ENCODE results near the gene FAAH. TPM values are rescaled to one million over a fixed set of nuclear protein-coding genes. Genes with fewer than 3 reads are reported as not detected.

FAAH gene
- total RNA-seq, 1 donor from 2014 or later = 9.8 TPM

DNA sequence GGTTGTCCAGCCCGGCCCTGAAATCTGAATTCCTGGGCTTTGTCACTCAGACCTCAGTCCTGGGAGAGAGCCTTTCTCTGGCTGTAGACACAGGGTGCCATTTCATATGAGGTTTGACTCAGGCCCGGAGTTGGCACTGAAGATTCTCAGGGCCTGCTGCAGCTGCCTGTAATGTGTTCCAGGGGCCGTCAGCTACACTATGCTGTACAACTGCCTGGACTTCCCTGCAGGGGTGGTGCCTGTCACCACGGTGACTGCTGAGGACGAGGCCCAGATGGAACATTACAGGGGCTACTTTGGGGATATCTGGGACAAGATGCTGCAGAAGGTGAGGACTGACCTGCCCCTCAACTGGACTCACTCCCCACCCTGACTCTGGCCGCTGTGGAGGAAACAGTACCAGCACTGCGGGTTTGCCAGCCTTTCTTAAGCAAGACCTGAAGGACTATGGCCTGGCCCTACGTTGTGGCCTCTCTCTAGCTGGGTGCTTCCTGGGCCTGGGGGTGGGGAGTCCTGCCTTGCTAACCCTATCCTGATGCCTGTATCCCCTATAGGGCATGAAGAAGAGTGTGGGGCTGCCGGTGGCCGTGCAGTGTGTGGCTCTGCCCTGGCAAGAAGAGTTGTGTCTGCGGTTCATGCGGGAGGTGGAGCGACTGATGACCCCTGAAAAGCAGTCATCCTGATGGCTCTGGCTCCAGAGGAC, 18.9 kb downstream of the FAAH start:
- DNase-seq = no peak
- intact Hi-C loops (cut with micrococcal nuclease) = no loop called here
- ATAC-seq = peak; percentile 57

DNA sequence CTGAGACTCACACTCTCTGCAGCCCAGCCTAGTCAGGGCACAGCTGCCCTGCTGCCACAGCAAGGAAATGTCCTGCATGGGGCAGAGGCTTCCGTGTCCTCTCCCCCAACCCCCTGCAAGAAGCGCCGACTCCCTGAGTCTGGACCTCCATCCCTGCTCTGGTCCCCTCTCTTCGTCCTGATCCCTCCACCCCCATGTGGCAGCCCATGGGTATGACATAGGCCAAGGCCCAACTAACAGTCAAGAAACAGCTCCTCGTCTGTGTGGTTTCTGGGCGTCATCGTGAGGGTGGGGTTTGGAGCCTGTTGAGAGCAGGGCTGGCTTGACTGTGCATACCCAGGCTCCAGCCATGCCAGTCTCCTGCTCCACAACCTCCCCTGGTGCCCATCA, 19.5 kb downstream of the FAAH start:
- DNase-seq = no peak
- no peak for ATAC-seq
- intact Hi-C loops (cut with micrococcal nuclease) = no loop called here

DNA sequence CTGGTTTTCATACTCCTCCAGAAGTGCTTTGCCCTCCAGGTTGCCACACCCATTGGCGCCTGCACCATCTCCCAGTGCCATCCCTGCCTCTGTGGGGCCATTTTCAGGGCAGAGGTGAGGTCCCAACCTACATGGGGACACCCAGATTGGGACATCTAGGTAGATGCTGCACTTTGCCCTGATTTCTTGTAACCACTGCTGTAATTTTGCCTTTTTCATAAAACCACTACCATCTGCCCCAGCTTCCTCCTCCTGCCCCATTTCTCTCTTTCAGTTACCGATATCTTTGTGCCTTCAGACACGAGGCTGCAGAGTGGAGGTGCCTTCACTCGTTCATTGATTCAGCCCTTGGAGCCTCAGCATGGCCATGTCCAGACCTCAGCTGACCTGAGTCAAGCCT, 21.4 kb downstream of the FAAH start:
- DNase-seq = no peak
- ATAC-seq = no peak
- intact Hi-C loops (cut with micrococcal nuclease) = no loop called here

DNA sequence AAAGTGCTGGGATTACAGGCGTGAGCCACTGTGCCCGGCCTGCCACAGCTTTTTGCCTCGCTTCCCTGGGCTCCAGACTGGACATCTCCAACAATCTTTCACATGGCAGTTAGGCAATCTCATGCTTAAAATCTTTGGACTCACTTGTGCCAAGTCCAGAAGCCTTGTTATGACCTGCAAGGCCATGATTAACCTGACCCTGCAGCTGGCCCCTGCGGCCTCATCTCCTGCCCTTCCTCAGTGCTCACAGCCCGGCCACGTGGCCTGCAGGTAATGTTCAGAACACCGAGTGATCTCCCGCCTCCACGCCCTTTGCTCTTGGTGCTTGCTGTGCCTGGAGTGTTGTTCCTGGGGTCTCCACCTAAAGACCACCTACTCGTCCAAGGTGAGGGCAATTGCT, 24.9 kb downstream of the FAAH start:
- no peak for ATAC-seq
- no peak for DNase-seq
- intact Hi-C loops (cut with micrococcal nuclease) = no loop called here

DNA sequence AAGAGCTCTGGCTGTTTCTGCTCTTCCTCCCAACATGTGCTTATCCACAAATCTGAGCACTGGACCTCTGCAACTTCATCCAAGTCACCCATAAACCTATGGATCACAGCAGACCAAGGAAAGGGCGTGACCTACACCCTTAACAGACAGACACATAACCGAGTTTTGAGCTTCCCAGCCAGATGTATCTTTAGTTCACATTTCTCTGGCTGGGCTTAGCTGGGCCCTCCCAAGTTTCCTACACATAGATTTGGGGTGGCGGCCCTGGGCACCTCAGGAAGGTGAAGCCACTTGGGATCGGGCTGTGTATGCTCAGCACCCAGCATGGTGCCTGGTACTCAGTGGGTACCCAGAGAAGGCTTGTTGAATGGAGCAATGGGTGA, 26.4 kb downstream of the FAAH start:
- ATAC-seq (no peak), DNase-seq (no peak)
- intact Hi-C loops (cut with micrococcal nuclease) = no loop called here

DNA sequence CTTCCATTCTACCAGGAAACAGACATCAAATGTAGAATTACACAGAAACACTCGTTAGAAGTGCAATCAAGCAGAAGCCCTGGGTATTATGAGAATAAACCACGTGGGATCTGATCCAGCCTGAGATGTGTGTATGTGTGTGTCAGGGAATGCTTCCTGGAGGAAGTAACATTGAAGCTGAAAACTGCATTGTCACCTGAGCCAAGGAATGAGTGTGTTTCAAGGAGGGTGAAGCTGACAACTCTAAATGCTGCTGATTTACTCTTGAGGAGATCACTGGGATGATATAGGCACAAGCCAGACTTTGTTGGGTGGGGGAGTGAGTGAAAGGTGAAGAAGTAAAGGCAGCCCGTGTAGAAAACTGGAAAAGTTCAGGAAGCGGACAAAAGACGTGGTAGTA, 27.6 kb downstream of the FAAH start:
- no peak for ATAC-seq
- intact Hi-C loops (cut with micrococcal nuclease) = no loop called here

DNA sequence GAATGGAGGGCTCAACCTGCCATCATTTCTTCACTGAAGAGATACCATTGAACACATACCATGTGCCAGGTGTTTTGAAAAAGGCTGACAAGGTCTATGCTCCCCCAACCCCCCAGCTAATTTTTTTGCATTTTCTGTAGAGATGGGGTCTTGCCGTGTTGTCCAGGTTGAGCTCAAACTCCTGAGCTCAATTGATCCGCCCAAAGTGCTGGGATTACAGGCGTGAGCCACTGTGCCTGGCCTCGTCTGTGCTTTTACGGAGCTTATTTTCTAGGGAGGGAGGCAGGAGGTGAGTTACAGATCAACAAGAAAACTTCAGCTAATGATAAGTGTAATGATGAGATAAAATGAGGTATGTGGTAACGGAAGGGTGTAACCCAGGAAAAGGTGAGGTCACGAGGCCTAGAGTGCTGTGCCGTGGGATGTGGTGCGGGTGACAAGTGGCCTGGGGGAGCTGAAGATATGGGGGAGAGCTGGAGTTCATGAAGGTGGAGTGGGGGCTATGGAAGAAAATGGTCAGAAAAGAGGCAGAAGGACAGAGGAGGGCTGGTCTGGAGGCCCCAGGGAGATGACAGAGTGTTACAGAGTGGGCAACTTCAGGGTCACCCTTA, 28.2 kb downstream of the FAAH start:
- no peak for DNase-seq
- no peak for ATAC-seq
- intact Hi-C loops (cut with micrococcal nuclease) = no loop called here

More for the DNA sequence above, 27.6 kb downstream of the FAAH start:
- DNase-seq = no peak

DNA sequence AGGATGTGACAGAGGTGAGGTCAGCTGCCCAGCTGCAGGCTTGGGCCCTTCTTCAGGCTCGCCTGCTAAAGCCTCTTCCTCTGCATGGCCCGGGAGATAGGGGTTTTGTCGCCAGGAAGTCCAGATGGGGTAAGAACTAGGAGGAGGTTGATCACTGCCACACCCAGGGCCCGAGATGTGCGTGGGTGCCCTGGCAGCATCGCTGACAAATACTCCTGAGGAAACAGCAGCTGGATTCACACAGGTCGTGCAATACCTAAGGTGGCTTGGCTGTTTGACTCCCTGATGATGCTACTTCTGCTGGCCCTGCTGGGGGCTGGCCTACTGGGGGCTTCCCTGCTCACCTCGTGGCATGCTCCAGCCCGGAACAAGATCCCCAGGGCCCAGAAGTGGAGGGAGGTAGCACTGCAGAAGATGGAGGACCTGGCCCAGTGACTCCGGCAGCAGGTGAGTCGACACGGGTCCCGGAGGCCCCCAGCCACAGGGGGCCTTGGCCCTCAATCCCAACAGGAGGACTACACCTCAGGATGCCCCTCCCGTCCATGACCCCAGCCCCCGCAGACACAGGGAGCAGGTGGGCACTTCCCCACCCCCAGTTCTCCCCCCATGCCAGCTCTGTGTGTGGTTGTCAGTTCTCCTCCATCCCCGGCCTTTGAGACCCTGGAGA, 29.6 kb downstream of the FAAH start:
- no peak for DNase-seq
- intact Hi-C loops (cut with micrococcal nuclease) = no loop called here
- ATAC-seq = no peak

DNA sequence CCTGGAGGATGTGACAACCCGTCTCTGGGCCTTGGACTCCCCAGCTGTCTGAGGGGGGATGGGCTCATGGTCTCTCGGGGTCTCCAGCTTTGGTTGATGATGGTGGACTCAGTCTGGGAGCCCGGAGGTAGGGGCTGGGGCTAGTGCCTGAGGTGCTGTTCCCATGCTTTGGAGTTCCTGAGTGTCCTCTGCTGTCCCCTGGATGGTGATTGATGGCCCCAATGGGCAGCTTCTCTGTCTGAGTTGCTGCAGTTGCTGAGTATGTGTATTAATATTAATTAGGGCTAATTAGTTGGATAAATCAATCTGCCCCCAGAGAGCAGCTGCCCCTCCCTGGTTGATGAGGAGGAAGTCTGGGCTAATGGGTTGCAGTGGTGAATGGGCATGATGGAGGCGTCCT, 30.6 kb downstream of the FAAH start:
- intact Hi-C loops (cut with micrococcal nuclease) = no loop called here
- no peak for DNase-seq
- ATAC-seq = no peak

DNA sequence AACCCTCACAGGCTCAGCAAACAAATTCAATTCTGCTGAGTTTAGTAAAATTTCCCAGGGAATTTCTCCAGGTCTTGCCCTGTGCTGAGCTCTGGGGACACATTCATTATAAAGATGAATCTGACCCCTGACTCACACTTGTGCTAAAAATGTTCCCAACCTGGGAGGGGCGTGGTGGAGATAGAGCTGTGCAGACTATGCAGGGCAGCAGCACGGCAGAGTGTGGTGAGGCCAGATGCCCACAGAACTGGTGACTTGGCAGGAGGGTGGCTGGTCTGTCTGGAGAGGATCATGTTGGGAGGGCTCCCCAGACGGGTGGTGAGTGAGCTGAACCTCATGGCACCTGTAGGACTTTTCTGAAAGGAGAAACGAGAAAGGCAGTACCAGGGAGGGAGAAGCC, 31.6 kb downstream of the FAAH start:
- ATAC-seq (peak; percentile 86), DNase-seq (peak; percentile 43)
- intact Hi-C loops (cut with micrococcal nuclease) = no loop called here

DNA sequence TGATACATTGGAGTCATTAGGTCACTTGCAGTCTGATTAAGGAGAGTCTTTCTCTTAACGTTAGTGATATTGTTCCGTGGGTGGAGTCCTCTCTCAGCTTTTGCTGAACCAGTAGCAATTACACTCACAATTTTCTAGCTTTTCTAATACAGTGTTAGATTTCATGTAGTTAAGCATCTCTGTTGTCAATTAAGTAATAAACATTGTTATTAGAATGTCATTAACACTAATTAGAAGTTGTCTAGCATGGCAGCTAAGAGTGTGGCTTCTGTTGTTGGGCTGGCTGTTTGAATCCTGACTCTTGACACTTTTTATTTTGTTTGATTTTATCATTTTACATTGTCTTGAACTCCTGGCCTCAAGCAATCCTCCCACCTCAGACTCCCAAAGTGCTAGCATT, 33.4 kb downstream of the FAAH start:
- no peak for DNase-seq
- intact Hi-C loops (cut with micrococcal nuclease) = no loop called here
- ATAC-seq = no peak

DNA sequence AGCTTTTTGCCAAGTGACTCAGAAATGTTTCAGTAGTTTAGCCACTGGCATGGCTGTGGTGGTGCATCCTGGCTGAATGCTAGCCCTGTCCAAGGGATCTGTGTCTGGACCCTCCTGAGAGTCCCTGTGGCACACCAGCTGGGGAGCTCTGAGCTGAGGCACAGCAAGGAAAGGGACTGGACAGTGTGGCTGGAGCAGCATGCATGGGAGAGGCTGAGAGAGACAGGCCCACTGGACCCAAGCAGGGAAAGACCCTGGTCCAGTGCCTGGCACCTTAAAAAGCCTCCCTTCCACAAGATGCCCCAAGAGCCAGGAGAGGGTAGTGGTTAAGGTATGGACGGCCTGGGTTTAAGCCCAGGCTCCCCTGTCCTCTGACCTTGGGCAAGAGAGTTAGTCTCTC, 35.3 kb downstream of the FAAH start:
- ATAC-seq = no peak
- no peak for DNase-seq
- intact Hi-C loops (cut with micrococcal nuclease) = no loop called here

DNA sequence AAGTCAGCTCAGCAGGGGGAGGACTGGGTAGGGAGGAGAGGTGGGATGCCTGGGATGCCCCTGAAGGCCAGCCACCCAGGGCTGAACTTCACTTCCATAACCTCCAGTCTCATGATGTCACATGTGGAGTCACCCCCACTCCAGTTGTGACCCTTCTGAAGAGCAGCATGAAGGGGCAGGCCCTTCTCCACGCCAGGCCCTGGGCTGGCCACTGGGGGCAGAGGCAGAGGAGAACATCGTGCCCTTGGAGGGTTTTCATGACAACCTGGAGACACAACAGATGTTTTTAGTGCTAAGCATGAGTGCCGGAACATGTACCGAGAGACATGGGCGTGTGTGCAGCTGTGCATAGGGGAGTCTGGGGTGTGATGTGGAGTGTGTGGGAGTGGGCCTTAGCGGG, 37.6 kb downstream of the FAAH start:
- no peak for DNase-seq
- intact Hi-C loops (cut with micrococcal nuclease) = no loop called here
- no peak for ATAC-seq

DNA sequence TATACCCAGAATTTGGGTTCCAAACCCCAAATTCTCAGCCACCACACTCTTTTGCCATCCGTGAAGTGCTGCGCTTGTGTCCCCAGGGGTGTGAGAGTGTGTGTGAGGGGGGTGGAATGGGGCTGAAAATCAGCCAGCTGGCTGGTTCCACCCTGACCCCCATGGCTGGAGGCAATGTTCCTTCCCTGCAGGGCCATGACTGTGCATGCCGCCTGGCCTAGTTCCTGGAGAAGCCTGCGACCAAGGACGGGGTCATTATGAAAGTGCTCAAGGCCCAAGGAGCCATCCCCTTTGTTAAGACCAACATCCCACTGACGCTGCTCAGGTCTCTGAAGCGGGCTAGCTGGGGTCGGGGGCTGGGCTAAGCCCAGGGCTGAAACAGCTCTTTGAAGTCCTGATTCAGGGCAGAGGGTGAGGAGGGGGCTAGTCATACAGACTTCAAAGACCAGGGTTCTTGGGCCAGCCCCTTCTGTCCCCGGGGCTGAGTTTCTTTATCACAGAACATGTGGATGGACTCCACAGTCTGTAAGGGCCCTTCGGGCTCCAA, 38.7 kb downstream of the FAAH start:
- intact Hi-C loops (cut with micrococcal nuclease) = no loop called here
- no peak for ATAC-seq
- no peak for DNase-seq

DNA sequence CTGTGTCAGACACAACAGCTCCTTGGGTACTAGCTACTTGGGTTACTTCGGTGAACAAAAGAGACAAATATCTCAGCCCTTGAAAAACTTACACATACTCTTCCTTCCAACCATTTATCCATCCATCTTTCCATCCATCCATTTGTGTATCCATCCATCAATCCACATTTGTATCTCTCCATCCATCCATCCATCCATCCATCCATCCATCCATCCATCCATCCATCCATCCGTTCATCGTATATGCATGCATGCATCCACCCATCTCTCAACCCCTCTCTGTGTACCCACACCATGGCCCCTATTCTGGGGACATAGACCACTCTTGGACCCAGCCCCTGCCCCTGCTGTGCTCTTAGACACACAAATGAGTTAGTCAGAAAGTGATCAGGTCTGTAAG, 40.2 kb downstream of the FAAH start:
- DNase-seq (no peak), ATAC-seq (no peak)
- intact Hi-C loops (cut with micrococcal nuclease) = no loop called here

DNA sequence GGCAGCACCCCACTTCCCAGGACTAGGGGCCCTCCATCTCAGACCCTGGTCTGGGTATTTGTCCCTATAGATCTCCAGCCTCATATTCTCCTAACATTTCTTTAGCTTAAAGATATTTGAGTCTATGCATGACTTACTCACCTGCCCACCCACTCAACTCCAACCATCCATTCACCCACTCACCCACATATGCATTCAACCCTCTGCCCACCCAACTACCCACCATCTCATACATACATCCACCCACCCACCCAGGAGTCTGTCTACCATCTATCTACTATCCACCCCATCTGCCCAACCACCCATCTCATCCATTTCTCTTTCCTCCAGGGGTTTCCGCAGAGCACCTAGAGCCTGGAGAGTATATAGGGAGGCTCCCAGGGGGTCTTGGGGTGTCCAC, 42.7 kb downstream of the FAAH start:
- ATAC-seq = no peak
- intact Hi-C loops (cut with micrococcal nuclease) = no loop called here
- no peak for DNase-seq

DNA sequence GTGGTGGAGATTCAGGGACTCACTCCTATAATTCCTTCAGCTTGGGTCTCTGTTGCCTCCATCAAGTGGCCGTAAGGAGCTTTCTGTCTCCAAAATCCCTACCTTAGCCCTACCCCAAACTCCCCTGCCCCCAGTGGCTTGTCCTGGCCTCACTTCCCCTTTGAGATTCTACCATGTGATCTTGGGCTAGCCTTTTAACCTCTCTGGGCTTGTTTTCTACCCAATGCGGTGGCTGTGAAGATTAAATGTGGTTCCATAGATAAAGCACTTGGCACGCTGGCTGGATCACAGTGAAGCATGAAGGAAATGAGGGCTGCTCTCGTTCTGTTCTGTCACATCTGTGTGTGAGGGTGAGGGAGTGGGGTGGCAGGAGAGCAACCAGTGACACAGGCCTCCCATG, 43.6 kb downstream of the FAAH start:
- intact Hi-C loops (cut with micrococcal nuclease) = no loop called here
- DNase-seq = no peak
- no peak for ATAC-seq

DNA sequence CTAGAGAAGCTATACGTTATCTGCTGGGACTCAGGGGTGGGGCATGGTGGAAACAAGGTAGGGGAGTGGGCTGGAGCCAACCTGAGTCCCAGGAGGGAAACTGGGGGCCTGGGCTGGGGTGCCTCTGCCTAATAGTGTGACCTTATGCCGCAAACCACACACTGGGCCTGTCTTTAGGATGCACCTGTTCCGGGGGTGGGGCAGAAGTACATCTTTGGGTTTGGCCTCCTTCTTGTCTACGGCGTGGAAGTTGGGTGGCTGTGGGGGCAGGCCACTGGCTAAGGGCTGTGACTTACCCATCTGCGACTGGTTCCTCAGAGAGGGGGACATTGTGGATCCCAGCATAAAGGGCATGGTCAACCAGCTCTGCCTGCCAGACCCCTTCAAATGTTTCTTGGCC, 44.2 kb downstream of the FAAH start:
- no peak for ATAC-seq
- intact Hi-C loops (cut with micrococcal nuclease) = no loop called here
- no peak for DNase-seq

DNA sequence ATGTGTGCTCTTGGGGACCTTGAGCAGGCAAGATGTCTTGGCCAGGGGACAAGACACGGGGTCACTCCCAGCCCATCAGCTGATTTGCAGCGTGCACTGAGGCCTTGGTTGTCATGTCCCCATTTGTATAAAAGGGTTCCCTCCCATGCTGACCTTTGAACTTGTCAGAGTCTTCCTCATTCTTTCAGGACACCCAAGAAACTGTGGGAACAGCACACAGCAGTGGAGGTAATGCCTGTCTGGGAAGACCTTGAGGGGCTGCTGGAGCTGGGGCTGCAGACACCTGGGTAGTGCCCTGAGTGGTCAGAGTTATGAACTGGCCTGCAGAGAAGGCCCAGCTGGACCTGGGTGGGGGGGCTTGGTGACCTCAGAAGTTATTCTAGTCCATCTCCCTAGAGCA, 46.4 kb downstream of the FAAH start:
- ATAC-seq (no peak), DNase-seq (no peak)
- intact Hi-C loops (cut with micrococcal nuclease) = no loop called here

DNA sequence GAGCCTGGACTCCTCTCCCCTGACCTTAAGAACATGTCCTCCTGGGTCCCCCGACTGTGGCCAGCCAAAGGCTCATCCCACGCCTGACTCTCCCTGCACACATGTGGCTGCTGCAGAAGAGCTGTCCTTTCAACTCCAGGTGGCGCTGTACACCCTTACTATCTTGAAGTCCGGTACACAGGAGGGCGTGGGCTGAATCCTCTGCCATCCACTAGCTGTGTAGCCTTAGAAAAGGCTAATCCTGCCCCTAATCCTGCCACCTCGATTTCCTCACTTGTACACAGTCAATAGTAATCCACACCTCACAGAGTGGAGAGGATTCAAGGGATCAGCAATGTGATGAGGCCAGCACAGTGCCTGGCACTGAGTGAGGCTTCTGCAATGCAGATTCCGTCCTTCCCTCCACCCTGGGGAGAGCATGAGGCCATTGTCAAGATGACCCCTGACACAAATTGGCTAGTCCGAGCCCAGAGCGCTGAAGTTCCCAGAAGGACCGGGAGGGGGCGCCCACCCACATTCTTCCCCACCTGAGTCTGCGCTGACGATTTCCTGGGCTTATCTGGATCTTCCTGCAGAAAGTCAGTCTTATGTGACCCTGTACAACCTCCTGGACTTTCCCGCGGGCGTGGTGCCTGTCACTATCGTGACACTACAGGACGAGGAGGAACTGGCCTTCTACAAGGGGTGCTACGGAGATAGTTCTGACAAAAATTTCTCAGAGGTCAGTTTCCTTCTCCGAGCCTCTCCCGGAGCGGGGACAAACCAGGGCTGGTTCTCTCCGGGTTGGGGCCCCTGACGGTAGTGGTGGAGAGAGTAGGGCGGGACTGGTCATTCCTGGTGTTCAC, 48.4 kb downstream of the FAAH start:
- ATAC-seq (peak; percentile 81), DNase-seq (peak; percentile 81)
- intact Hi-C loops (cut with micrococcal nuclease) = no loop called here

Data from left ventricle myocardium superior (tissue), 1 donor.